ENCODE data around the gene PLXNA4.

The PLXNA4 gene

GRCh38 chr7:132456418-132456817 is 119.9 kb downstream of the PLXNA4 start:
- TF ChIP-seq CTCF (IDR thresholded peaks at IDR 0.05; ENCODE audit: low read depth, low read length, missing control alignments), result no peak
- DNase-seq (ENCODE audit: low read depth), result no peak
- H3K4me3 ChIP-seq (ENCODE audit: low read depth, low read length), result no peak overlapping the region
- in situ Hi-C loops (cut with HindIII; ENCODE audit: low sequenced_read_pairs), result no loop called here

DNA sequence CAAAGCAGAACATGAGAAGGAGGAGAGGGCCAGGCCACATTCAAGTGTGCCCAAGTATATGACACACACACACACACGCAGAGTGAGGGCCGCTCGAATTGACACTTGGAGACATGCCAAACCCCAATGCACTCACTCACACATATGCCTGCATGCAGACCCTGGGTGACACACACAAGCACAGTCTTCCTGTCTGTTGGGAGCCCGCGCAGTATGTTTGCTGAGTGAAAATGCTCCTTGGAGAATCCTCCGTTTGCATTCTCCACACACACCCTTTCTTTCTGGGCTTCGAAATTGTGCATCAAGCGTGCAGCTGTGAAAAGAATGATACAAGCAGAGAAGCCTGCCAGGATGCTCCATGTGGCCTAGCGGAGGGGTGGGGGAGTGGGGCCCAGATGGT is 120.9 kb downstream of the PLXNA4 start:
- in situ Hi-C loops (cut with HindIII; ENCODE audit: low sequenced_read_pairs), result no loop called here
- no peak for DNase-seq (ENCODE audit: low read depth)
- H3K4me3 ChIP-seq (ENCODE audit: low read depth, low read length), result no peak overlapping the region
- TF ChIP-seq CTCF (IDR thresholded peaks at IDR 0.05; ENCODE audit: low read depth, low read length, missing control alignments), result no peak

DNA sequence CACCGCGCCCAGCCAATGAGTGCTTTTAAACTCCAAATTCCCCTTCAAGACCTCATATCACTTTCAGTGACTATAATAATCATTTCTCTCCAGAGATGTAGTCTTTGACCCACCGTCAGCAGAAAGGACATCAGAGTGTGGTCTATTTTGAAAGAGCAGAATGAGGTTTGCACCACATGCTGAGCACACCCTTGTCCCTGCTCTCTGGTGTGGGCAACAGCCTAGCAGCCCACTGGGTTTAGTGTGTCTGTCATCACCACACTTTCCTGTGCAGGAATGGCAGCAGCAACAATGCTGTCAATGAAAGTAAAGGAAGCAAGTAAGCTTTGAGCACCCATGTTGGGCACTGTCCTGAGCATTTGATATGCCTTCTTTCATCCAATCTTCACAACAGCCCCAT is 122.4 kb downstream of the PLXNA4 start:
- H3K4me3 ChIP-seq (ENCODE audit: low read depth, low read length), result no peak overlapping the region
- no peak for TF ChIP-seq CTCF (IDR thresholded peaks at IDR 0.05; ENCODE audit: low read depth, low read length, missing control alignments)
- no peak for DNase-seq (ENCODE audit: low read depth)
- in situ Hi-C loops (cut with HindIII; ENCODE audit: low sequenced_read_pairs), result no loop called here

DNA sequence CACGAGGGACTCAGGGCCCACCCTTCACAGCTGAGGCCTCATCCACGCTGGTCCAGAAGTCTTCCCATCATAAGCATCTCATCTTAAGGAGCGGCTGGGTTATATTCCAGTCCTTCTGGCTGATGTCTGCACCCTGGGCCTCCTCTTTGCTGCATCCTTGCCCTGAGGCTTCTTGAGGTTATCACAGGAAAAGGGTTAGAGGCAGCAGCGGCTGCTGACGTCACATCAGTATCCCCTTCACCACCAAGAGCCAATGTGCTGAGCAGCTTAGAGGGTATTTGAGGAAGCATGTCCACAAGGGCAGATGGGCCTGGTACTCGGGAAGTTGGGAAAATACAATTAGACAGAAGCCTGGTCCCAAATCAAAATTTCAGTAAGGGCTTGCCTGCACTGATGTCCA is 125.1 kb downstream of the PLXNA4 start:
- H3K4me3 ChIP-seq (ENCODE audit: low read depth, low read length), result no peak overlapping the region
- TF ChIP-seq CTCF (IDR thresholded peaks at IDR 0.05; ENCODE audit: low read depth, low read length, missing control alignments), result no peak
- in situ Hi-C loops (cut with HindIII; ENCODE audit: low sequenced_read_pairs), result no loop called here
- DNase-seq (ENCODE audit: low read depth), result no peak

GRCh38 chr7:132450696-132451095 is 125.6 kb downstream of the PLXNA4 start:
- no peak for TF ChIP-seq CTCF (IDR thresholded peaks at IDR 0.05; ENCODE audit: low read depth, low read length, missing control alignments)
- no peak for DNase-seq (ENCODE audit: low read depth)
- in situ Hi-C loops (cut with HindIII; ENCODE audit: low sequenced_read_pairs), result no loop called here
- H3K4me3 ChIP-seq (ENCODE audit: low read depth, low read length), result no peak overlapping the region

DNA sequence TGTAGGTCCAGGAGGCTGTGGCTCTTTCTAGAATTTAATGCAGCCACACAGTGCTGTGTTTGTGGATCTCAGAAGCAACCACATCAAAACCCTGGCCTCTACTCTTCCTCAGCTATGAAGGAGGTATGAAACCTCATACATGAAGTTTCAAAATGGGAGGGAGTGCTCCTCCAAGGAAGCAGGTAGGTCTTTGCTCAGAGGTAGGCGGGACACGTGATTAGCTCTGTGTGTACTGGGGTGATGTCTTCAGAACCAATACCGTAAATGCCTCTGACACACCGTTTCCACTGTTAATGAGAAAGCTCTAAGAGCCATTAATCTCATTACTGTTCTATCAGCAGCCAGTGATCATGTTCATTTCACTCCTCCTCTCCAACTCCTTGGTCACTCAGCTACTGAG is 126.1 kb downstream of the PLXNA4 start:
- no peak for DNase-seq (ENCODE audit: low read depth)
- no peak overlapping the region for H3K4me3 ChIP-seq (ENCODE audit: low read depth, low read length)
- no peak for TF ChIP-seq CTCF (IDR thresholded peaks at IDR 0.05; ENCODE audit: low read depth, low read length, missing control alignments)
- in situ Hi-C loops (cut with HindIII; ENCODE audit: low sequenced_read_pairs), result no loop called here
